HepG2 (cell line): ENCODE measurements around the gene SMURF1. TPM values are rescaled to one million over a fixed set of nuclear protein-coding genes. Genes with fewer than 3 reads are reported as not detected.
A peak's percentile ranks its signal among the peaks of the same experiment; 100 is the strongest.

Experiments
- E2F1 ChIP-seq: sonication (generic); formaldehyde crosslinking; IDR thresholded peaks from 2 replicates; pipeline ENCODE4 v1.5.0; 2020; ENCODE audit warnings: missing genetic modification reagents
- ETV5 ChIP-seq: IDR thresholded peaks from 2 replicates; pipeline ENCODE4 v1.6.1; 2018; ENCODE audit warnings: missing biosample characterization, missing genetic modification reagents, inconsistent platforms, borderline replicate concordance
- HDAC1 ChIP-seq: sonication (generic); formaldehyde crosslinking; IDR thresholded peaks from 2 replicates; pipeline ENCODE4 v1.5.1; 2020; ENCODE audit warnings: mild to moderate bottlenecking, missing genetic modification reagents
- IRX3 ChIP-seq: sonication (generic); formaldehyde crosslinking; IDR thresholded peaks from 2 replicates; pipeline ENCODE4 v1.8.1; 2023; ENCODE audit warnings: mild to moderate bottlenecking, low read depth, missing genetic modification reagents, borderline replicate concordance
- JUNB ChIP-seq: sonication (generic); formaldehyde crosslinking; IDR thresholded peaks from 2 replicates; pipeline ENCODE4 v1.8.0; 2022; ENCODE audit warnings: missing genetic modification reagents, mild to moderate bottlenecking, borderline replicate concordance
- NFE2L2 ChIP-seq: fragments of 150-350 bp; IDR thresholded peaks from 2 replicates; pipeline ENCODE4 v1.6.1; 2014; ENCODE audit warnings: low read length
- RFXAP ChIP-seq: sonication (generic); formaldehyde crosslinking; IDR thresholded peaks from 2 replicates; pipeline ENCODE4 v1.4.0; 2020; ENCODE audit warnings: missing genetic modification reagents, borderline replicate concordance
- ZBED4 ChIP-seq: sonication (generic); formaldehyde crosslinking; IDR thresholded peaks from 2 replicates; pipeline ENCODE4 v1.4.0; 2020; ENCODE audit warnings: missing genetic modification reagents, borderline replicate concordance
- ZNF260 ChIP-seq: sonication (generic); formaldehyde crosslinking; IDR thresholded peaks from 2 replicates; pipeline ENCODE4 v1.4.0; 2020; ENCODE audit warnings: missing genetic modification reagents, low read depth, mild to moderate bottlenecking, borderline replicate concordance
- ZNF646 ChIP-seq: sonication (generic); formaldehyde crosslinking; IDR thresholded peaks from 2 replicates; pipeline ENCODE4 v1.9.0; 2021; ENCODE audit warnings: mild to moderate bottlenecking, missing genetic modification reagents
- ZNF704 ChIP-seq: sonication (generic); formaldehyde crosslinking; IDR thresholded peaks from 2 replicates; pipeline ENCODE4 v1.8.1; 2023; ENCODE audit warnings: mild to moderate bottlenecking, inconsistent platforms, moderate library complexity, missing genetic modification reagents, borderline replicate concordance
- ZNF747 ChIP-seq: sonication (generic); formaldehyde crosslinking; IDR thresholded peaks from 2 replicates; pipeline ENCODE4 v1.8.1; 2023; ENCODE audit warnings: missing genetic modification reagents, mild to moderate bottlenecking, borderline replicate concordance
- polyA plus RNA-seq, 8 experiments: library from polyadenylated mRNA; depleted of rRNA in 3 of 8; stranded (reverse) in 7 of 8; unstranded in 1 of 8; fragments of >200 nt; fragmentation: Illumina TruSeq in 4 of 8; extraction: Trizol in 4 of 8; gene quantifications; 2 replicates each; pipeline versions ENCODE4 v1.2.1 to v1.2.3, GENCODE V29; 2011 to 2016; ENCODE audit warnings: low read depth in 4 of 8, missing spikeins in 1 of 8, mixed read lengths in 1 of 8; ENCODE audit not compliant: insufficient read depth in 1 of 8
- total RNA-seq, 5 experiments: library from RNA; depleted of rRNA; stranded (reverse); fragments of >200 nt; fragmentation: Illumina TruSeq; extraction: Trizol; gene quantifications; 2 replicates each; pipeline ENCODE4 v1.2.3, GENCODE V29; 2016; ENCODE audit warnings: low read depth in 1 of 5
- TF ChIP-seq, protein P1 (sequence below): sonication (generic); formaldehyde crosslinking; IDR thresholded peaks from 2 replicates; pipeline ENCODE4 v1.4.0; 2020; ENCODE audit warnings: mild to moderate bottlenecking, low read depth, missing genetic modification reagents

The SMURF1 gene
- total and polyA plus RNA-seq, 2 of the 13 experiments (the other 11 are each of a cell fraction or from before 2014, with no cell fraction given), result 8.3 to 11.1 TPM

- TF ChIP-seq ZNF704 (CRISPR knock-in tag) (no peak), IRX3 (no peak), E2F1 (no peak), ZBED4 (no peak), RFXAP (CRISPR knock-in tag) (peak; percentile 28; the same call in 1 of the 2 replicates), NFE2L2 (no peak), HDAC1 (CRISPR knock-in tag) (peak; percentile 76), JUNB (CRISPR knock-in tag) (no peak), ZNF646 (CRISPR knock-in tag) (no peak), ZNF260 (CRISPR knock-in tag) (no peak), ZNF747 (no peak), ETV5 (CRISPR knock-in tag) (peak; percentile 75; the same call in 1 of the 2 replicates)
- TF ChIP-seq, protein P1, sequence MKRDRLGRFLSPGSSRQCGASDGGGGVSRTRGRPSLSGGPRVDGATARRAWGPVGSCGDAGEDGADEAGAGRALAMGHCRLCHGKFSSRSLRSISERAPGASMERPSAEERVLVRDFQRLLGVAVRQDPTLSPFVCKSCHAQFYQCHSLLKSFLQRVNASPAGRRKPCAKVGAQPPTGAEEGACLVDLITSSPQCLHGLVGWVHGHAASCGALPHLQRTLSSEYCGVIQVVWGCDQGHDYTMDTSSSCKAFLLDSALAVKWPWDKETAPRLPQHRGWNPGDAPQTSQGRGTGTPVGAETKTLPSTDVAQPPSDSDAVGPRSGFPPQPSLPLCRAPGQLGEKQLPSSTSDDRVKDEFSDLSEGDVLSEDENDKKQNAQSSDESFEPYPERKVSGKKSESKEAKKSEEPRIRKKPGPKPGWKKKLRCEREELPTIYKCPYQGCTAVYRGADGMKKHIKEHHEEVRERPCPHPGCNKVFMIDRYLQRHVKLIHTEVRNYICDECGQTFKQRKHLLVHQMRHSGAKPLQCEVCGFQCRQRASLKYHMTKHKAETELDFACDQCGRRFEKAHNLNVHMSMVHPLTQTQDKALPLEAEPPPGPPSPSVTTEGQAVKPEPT, result no peak
Measured at GRCh38 chr7:99098824-99099498, 44.9 kb downstream of the SMURF1 start (continued).
